ENCODE measurements around the gene LEMD2. TPM values are rescaled to one million over a fixed set of nuclear protein-coding genes. Genes with fewer than 3 reads are reported as not detected.

The LEMD2 gene
- total and polyA plus RNA-seq, 2 of the 4 experiments (the other 2 are of a cell fraction) = 26.5 to 43.6 TPM

GRCh38 chr6:33803571-33804053 lies 14.7 kb upstream of the LEMD2 start, which contains the start of gene MLN:
Gene MLN, minus strand, starts transcription at chr6:33804003. Its CDS starts 2,840 bp downstream, at chr6:33801163.
- Histone ChIP-seq H4K5ac (ENCODE audit: low read depth, low read length) (no peak within 1 kb of the TSS), H2BK120ac (ENCODE audit: low read depth, low read length) (no peak within 1 kb of the TSS), H3K36me3 (ENCODE audit: control insufficient read depth, insufficient read depth, low read length) (no peaks in the 10 kb centered on the region), H3K9me1 (ENCODE audit: insufficient read depth, low read length) (peaks cover 3% of the 10 kb centered on the region; the same call in 1 of the 2 replicates), H4K91ac (ENCODE audit: insufficient read depth, low read depth, low read length) (no peak within 1 kb of the TSS), H3K4me1 (ENCODE audit: control insufficient read depth, insufficient read depth, low read length) (no peaks in the 10 kb centered on the region), H2AK9ac (replicated peaks; ENCODE audit: low read depth, low read length, poor library complexity) (no peak within 1 kb of the TSS), H3K9me3 (ENCODE audit: control insufficient read depth, insufficient read depth, low read length) (no peaks in the 10 kb centered on the region), H3K79me1 (ENCODE audit: low read depth in 1 of 2, low read length in 2 of 2) (no peaks in the 10 kb centered on the region), H3K27ac (ENCODE audit: insufficient read depth, low read length) (no peak within 1 kb of the TSS), H4K8ac (ENCODE audit: low read depth in 2 of 2, low read length in 2 of 2) (no peak within 1 kb of the TSS), H3K27me3 (ENCODE audit: control insufficient read depth, insufficient read depth, low read length) (peaks cover 73% of the 10 kb centered on the region), H2AK5ac (ENCODE audit: low read depth, low read length) (no peak within 1 kb of the TSS), H3K4ac (ENCODE audit: low read depth, low read length) (no peak within 1 kb of the TSS), H2BK20ac (ENCODE audit: low read depth, low read length) (no peak within 1 kb of the TSS), H3K56ac (ENCODE audit: extremely low read depth, insufficient read depth, low read length) (no peak within 1 kb of the TSS), H3K4me3 (ENCODE audit: insufficient read depth, low read depth, low read length) (no peak within 1 kb of the TSS), H2BK5ac (ENCODE audit: low read depth, low read length, poor library complexity, severe bottlenecking) (no peak within 1 kb of the TSS), H2BK15ac (ENCODE audit: low read depth, low read length) (no peak within 1 kb of the TSS), H3K18ac (ENCODE audit: low read depth, low read length) (no peak within 1 kb of the TSS), H3K4me2 (ENCODE audit: low read depth, low read length) (no peak within 1 kb of the TSS), H4K20me1 (ENCODE audit: insufficient read depth, low read length) (no peaks in the 10 kb centered on the region), H3K23ac (ENCODE audit: low read depth, low read length) (no peak within 1 kb of the TSS), H3K9ac (ENCODE audit: low read depth, low read length) (no peak within 1 kb of the TSS), H3K14ac (replicated peaks; ENCODE audit: low read depth, low read length) (no peak within 1 kb of the TSS), H2AFZ (replicated peaks; ENCODE audit: low read length, poor library complexity) (no peak within 1 kb of the TSS)
- no TSS peak for BruUV-seq (replicated peaks)
- intact Hi-C loops (cut with micrococcal nuclease) (loop anchor here (10.0 kb wide), 1 partner anchor 101 kb away; no protein-coding TSS in a partner anchor), dilution Hi-C loops (cut with HindIII; ENCODE audit: low sequenced_read_pairs, unreplicated experiment) (no loop called here), in situ Hi-C loops (cut with MboI; ENCODE audit: low sequenced_read_pairs) (no loop called here)
- ATAC-seq (ENCODE audit: low read depth) (no peak), DNase-seq (no peak)
- WGBS, 2 experiments (ENCODE audit: extremely low coverage in 2 of 2, insufficient read length in 1 of 2) = no CpG with 5 or more reads among the region's 14 CpGs
- ChIA-PET CTCF (no interaction called here), POLR2A (ENCODE audit: unreplicated experiment) (no interaction called here)
- TF ChIP-seq RFX5 (IDR thresholded peaks at IDR 0.05; ENCODE audit: low read depth, low read length) = no peak
- no peak for TF ChIP-seq RCOR1 (IDR thresholded peaks at IDR 0.05; ENCODE audit: insufficient replicate concordance, low read length)
- TF ChIP-seq USF2 (IDR thresholded peaks at IDR 0.05; ENCODE audit: low read depth, low read length) = no peak
- no peak for TF ChIP-seq CHD1 (IDR thresholded peaks at IDR 0.05; ENCODE audit: low read depth, low read length)
- TF ChIP-seq SMC3 (IDR thresholded peaks at IDR 0.05; ENCODE audit: low read depth, low read length) = no peak
- no peak for TF ChIP-seq CTCF (conservative IDR thresholded peaks at IDR 0.05; ENCODE audit: low read depth, low read length)
- no peak for TF ChIP-seq POLR2A (IDR thresholded peaks at IDR 0.05; ENCODE audit: low read depth, low read length)
- TF ChIP-seq RAD21 (IDR thresholded peaks at IDR 0.05; ENCODE audit: low read length) = no peak
- TF ChIP-seq MXI1 (IDR thresholded peaks at IDR 0.05; ENCODE audit: borderline replicate concordance, low read depth, low read length) = no peak
- no peak for TF ChIP-seq ELK1 (IDR thresholded peaks at IDR 0.05; ENCODE audit: borderline replicate concordance, low read depth, low read length)
- no peak for TF ChIP-seq MAFK (IDR thresholded peaks at IDR 0.05; ENCODE audit: low read depth, low read length)
- TF ChIP-seq BHLHE40 (IDR thresholded peaks at IDR 0.05; ENCODE audit: low read depth, low read length) = no peak
- no peak for TF ChIP-seq FOS (IDR thresholded peaks at IDR 0.05; ENCODE audit: low read depth, low read length)
- TF ChIP-seq NFE2L2 (IDR thresholded peaks at IDR 0.05; ENCODE audit: low read depth, low read length) = no peak
- TF ChIP-seq MAZ (IDR thresholded peaks at IDR 0.05; ENCODE audit: borderline replicate concordance, low read depth, low read length) = no peak
- no peak for TF ChIP-seq CEBPB (IDR thresholded peaks at IDR 0.05; ENCODE audit: low read depth, low read length)
